Choroid plexus epithelial cell (primary cell): ENCODE data around the gene ZNF516.

Experiments used
- DNase-seq: peaks from one replicate; pipeline ENCODE4 v3.0.0-alpha.2; 2010; ENCODE audit warnings: low read depth
- H3K4me3 ChIP-seq: 2 replicates; pipeline ENCODE4 v1.5.1; 2011; ENCODE audit warnings: low read depth, mild to moderate bottlenecking, control low read depth, low read length, moderate library complexity
- TF ChIP-seq, protein P1 (sequence below): conservative IDR thresholded peaks from 2 replicates; pipeline ENCODE4 v1.5.1; 2011; ENCODE audit warnings: low read depth, mild to moderate bottlenecking, control low read depth, inconsistent platforms, low read length, moderate library complexity

Gene ZNF516

DNA sequence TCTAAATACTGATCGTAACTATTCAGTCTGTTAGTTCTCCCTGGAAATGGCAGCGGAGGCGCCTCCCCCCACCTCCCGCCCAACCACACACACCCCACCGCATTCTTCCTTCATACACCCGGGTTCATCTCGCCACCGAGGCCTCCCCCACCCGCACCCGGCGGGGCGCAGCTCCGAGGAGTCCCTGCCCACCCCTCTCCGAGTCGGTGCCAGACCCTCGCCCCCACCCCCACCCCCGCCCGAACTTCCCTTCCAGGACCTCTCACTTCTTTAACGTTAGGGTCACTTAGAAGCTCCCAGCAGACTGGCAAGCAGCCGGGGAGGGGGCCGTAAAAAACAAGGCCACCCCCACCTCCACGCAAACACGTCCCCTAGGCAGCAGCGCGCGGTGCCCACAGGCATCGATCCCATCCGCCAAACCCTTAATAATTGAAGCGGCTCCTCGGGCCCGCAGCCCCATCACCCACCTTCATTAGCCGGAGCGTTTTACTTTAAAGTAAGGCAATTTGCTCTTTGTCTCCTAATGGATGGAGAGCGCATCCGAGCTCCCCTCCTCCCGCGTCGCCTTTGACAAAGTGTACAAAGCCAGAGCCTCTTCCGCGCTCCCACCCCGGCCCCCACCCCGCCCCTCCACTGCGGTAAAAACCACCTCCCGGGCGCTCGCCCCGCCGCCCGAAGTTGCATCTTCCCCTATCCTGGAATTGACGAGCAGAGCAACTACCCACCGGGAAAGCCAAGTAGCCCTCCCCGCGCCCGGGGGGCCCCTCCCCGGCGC is 624 bp downstream of the ZNF516 start:
- H3K4me3 ChIP-seq = peak overlapping the region; percentile 79
- peak; percentile 58 for DNase-seq
- TF ChIP-seq, protein P1, sequence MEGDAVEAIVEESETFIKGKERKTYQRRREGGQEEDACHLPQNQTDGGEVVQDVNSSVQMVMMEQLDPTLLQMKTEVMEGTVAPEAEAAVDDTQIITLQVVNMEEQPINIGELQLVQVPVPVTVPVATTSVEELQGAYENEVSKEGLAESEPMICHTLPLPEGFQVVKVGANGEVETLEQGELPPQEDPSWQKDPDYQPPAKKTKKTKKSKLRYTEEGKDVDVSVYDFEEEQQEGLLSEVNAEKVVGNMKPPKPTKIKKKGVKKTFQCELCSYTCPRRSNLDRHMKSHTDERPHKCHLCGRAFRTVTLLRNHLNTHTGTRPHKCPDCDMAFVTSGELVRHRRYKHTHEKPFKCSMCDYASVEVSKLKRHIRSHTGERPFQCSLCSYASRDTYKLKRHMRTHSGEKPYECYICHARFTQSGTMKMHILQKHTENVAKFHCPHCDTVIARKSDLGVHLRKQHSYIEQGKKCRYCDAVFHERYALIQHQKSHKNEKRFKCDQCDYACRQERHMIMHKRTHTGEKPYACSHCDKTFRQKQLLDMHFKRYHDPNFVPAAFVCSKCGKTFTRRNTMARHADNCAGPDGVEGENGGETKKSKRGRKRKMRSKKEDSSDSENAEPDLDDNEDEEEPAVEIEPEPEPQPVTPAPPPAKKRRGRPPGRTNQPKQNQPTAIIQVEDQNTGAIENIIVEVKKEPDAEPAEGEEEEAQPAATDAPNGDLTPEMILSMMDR = no peak

DNA sequence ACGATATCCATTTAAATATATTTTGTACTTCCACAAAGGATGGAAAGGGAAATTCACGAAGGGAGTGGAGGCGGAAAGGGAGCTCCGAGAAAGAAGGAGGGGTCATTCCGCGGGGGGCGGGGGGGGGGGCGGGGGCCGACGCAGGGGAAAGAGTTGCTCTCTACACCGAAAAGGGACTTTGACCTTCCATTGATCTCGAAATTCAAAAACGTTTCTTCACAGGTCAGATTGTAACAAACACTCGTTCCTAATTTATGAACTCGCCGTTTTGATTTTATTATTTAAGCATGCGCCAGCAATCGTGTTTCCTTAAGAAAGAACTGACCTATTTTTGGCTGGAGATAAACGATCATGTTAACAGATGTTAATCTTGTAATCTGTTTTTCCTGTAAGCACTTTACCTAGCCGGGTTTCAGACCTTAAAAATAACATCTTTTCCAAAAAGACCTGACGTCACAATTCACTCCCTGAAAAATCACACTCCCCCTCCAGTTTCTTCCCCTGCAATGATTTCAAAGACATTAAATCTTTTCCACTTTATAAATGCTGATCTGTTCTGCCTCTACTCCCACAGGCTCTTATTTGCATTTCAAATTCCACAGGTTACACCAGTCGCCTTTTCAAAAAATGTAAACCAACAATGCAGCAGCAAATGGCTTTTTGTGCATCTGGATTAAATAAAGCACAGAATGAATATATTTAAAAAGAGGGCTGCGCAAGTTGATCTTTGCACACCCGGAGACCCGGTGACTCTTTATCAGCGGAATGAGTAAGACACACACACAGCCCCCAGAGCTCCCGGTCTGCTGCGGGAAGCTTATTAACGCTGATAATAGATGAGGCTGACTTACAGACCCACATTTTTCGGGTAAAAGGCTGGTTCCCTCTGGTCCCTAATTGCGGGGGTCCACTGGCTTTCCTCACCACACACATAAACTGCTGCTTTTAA is 1.6 kb downstream of the ZNF516 start:
- TF ChIP-seq, protein P1 = no peak
- H3K4me3 ChIP-seq = peak overlapping the region; percentile 79
- peak; percentile 48 for DNase-seq

- TF ChIP-seq, protein P1 = no peak
- peak; percentile 99 for DNase-seq
- H3K4me3 ChIP-seq = peak overlapping the region; percentile 79
Observed at GRCh38 chr18:76492669-76493212, 2.3 kb downstream of the ZNF516 start.

DNA sequence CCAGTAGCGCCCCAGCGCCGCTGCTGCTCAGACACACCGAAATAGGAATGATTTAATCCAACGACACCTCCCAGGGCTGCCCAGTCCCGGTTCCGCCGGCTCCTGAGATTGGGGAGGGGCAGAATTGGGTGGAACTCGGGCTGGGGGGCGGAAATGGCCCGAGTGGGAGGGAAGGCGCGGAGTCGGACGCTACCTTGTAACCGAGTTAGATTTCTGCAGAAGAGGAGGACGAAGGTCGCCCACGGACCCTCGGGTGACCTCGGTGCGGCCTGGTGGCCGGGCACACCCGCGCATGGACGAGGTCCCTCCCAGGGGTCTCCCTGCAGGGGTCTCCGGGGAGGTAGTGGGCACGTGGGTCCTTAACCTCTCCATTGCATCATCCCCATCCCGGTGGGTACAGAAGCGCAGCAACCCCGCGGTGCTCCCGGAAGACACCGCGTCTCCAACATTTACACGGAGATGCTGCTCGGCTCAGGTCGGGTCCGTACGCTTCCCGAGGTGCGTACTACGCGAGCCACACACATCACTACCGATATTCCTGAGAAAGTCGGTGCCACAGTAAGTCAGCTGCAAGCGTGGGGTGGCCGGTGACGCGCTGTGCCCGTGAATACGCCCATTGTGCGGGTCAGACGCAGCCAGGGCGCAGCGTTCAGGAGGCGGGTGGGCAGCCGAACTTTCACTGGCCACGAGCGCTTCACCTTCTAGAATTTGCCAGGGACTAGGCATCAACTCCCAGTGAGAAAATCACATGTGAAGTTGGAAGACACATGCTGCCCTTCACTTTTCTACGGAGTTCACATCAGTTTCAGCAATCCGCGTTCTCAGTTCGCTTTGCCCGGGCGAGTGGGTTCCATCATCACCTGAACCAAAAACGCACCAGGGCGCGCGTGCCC is 3.0 kb downstream of the ZNF516 start:
- peak; percentile 41 for DNase-seq
- H3K4me3 ChIP-seq = peak overlapping the region; percentile 79

GRCh38 chr18:76491473-76491775 is 3.6 kb downstream of the ZNF516 start:
- TF ChIP-seq, protein P1 = no peak
- peak; percentile 71 for DNase-seq
- peak overlapping the region; percentile 79 for H3K4me3 ChIP-seq

More for the DNA sequence above, 3.0 kb downstream of the ZNF516 start:
- TF ChIP-seq, protein P1 = no peak
